HG03097 (cell line): ENCODE data around the gene BORCS8.

ENCODE experiments used
- ATAC-seq: cut with Tn5 transposase; IDR thresholded peaks from one replicate; pipeline ENCODE4 v1.9.1; 2021; ENCODE audit not compliant: unreplicated experiment, low FRiP score

BORCS8 gene

DNA sequence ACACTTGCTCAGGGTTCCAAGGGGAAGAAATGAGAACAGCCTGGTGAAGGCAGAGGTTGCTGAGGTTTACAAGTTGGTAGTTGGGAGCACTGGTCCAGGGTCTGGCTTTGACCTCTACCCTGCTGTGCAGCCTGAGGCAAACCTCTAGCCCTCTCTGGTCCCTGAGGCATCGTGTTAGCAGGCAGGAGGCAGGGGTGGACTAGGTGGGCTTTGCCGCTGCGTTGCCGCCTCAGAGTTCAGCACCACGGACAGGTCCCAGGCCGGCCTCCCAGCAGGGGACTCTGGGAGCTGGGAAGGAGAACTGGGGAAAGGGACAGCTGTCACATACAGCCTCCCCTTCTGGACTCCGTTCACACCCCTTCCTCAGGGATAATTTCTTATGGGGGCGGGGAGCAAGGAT lies 22.9 kb upstream of the BORCS8 start:
- ATAC-seq = no peak

DNA sequence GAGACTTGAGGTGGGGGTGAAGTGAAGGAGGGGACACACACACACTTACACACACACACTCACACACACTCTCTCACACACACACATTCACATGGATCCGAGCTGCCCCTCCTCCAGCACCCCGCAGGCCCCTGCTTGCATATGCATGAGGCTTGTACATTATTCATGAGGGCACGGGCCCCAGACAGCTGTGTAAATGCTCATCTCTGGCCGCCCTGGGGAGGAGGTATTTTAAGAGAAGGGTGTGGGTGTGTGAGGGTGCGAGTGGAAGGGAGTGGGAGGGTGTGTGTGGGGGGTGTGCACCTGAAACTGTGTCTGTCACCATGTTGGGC lies 22.2 kb upstream of the BORCS8 start:
- no peak for ATAC-seq

DNA sequence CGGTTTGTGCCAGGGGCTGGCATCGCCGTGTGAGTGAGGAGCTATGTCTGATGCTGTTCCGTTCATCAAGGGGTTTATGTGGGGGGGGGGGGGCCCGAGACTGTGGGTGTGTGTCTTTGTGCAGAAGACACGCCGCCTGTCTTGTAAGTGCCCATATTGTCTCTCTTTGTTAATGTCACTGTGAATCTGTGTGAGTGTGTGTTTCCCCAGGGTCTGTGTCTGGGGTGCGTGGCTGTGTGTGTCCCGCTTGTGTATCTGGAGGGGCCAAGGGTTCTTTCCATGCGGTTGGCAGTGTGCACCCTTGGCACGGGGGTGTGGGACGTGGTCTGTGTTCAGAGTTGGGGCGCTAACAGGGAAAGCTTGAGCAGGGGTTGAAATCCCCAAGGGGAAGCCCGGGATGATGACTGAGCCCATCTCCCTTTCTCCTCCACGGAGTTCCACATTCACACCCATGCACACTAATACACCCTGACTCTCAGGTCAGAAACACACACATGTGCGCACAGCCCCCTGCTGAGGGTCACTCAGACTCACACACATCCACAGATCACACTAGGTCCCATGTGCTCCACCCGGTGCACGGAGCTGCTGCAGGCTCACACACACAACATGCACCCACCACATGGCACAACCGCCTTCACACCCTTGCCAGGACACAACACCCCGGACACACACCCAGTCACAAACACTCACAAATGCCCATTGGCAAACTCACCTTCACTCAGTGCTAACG lies 21.6 kb upstream of the BORCS8 start:
- ATAC-seq = no peak

DNA sequence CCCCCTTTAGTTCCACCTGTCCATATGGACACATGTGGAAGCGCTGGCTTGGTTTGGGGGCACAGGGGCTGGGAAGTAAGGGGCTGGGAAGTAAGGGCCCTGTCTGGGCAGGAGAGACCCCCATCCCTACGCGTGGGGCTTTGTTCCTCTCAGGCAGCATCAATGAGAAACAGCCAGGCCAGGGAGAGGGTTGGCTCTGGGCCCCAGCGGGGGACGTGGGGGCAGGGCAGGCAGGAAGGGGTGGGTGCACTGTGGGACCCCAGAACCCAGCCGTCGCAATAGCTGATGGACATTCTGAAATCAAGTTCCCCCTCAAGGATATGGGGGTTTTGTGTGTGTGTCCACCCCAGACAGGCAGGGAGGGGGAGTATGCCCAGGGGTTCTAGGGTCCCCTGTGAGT lies 21.0 kb upstream of the BORCS8 start:
- no peak for ATAC-seq

DNA sequence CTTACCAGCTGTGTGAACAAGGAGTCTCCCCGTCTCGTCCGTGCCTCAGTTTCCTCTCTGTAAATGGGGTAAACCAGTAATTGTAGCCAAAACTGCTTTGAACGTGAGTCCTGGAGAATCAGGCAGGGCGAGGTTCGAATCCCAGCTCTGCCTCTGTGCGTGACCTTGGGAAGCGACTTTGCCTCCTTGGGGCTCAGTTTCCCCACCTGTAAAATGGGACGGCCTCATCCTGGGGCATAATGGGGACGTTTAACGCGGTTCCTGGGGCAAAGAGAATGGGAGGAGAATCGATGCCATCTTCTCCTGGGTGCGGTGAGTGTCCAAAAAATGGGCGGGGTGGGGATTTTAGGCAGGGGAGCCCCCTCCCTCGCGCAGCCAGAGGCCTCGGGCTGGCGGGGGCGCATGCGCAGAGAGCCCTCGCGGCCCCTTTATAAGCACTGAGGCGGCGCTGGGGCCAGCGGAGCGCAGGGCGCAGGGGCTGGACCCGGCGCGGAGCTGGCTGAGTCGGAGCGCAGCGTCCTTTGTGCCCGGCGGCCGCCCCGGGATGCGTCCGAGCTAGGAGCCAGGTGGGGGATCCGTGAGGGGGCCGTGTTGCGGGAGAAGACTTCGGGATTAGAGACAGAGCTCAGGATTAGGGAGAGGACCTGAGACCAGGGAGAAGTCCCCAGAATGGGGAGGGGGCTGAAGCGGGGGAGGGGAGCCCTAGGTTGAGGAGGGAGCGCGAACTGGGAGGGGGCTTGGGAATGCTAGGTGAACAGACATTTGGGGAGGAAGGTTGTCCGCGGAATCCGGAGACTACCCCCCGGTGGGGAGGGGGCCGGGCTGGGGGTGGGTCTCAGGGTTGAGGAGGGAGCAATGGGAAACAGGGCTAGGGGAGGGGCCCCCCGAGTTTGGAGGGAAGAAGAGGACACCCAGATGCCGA lies 19.8 kb upstream of the BORCS8 start, which contains the start of gene NCAN:
Gene NCAN (plus strand): TSS at position 460 of the 922 bp plus-strand sequence. CDS start 4,996 bp downstream, outside the sequence.
- no peak for ATAC-seq

DNA sequence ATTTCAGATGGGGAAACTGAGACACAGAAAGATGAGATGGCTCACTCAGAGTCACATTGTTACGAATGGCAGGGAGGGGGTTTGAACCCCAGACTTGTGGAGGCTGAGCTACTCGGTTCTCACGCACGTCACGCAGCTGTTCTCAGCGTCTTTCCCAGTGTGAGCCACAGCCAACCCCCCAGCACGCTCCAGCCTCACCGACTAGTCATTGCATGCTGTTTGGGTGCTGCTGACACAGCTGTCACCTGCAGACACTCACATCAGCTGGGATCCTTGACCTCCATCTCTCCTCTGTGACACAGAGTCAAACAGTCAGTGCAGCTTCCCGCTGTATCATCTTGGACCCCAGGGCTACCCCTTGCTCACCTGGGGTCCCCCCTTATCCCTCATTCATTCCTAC lies 17.4 kb upstream of the BORCS8 start:
- no peak for ATAC-seq

DNA sequence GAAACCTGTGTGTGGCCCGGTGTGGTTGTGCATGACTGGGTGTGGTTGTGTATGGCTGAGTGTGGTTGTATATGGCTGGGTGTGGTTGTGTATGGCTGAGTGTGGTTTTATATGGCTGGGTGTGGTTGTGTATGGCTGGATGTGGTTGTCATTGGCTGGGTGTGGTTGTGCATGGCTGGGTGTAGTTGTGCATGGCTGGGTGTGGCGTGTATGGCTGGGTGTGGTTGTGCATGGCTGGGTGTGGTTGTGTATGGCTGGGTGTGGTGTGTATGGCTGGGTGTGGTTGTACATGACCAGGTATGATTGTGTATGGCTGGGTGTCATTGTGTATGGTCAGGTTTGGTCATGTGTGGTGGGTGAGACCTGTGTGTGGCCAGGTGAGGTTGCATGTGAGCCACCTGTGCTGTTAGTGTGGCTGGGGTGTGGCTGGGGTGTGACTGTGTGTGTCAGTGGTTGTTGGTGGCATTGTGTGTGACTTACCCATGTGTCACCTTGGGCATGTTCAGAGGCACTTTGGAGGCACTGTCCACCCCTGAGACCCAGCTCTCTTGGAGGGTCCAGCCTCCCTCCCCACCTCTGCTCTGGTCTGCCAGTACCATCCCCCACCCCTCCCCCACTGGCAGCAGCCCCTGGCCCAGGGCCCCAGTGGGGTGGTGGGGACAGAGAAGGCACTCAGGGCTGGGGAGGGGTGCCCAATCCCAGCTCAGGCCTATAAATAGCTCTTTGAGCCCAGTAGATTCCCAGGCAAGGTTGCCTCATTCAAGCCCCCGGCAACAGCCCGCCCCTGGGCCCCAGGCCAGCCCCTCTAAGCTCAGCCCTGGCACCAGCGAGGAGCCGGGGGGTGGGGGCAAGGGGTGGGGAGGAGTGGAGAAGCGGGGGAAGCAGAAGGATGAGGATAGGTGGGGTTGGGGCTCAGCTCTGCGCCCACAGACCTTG lies 16.0 kb upstream of the BORCS8 start:
- no peak for ATAC-seq

DNA sequence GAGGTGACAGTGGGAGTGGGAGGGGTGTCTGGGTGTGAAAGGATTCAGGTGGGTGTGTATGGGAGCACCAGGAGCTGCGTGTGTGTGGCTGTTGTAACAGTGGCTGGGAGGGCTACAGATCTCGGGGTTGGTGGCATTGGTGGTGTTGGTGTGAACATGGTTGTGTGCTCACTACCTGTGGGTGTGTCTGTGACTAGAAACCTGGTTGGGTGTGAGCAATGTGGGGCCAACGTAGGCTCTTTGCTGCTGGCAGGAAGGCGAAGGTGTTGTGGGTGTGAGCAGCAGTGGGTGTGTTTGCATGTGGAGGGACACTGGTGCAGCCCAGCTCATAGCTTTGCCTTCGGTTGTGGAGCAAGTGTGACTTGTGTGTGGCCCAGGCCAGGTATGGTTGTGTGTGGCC lies 15.0 kb upstream of the BORCS8 start:
- ATAC-seq = no peak

- no peak for ATAC-seq
Observed at GRCh38 chr19:19205416-19206410, 13.8 kb upstream of the BORCS8 start.

DNA sequence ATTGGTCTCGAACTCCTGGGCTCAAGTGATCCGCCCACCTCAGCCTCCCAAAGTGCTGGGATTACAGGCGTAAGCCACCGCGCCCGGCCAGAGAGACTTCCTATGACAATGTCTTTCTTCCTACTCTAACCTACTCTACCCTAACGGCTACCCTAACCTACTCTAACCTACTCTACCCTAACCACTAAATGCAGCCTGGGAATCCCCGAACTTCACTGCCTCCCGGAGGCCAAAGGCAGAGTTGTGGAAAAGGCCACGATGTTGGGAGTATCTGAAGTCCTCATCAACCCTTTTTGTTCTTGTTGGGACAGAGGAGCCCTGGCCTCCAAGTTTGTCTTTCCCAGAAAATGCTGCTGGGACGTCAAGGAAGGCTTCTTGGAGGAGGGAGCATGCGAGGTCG lies 12.2 kb upstream of the BORCS8 start:
- ATAC-seq = no peak

DNA sequence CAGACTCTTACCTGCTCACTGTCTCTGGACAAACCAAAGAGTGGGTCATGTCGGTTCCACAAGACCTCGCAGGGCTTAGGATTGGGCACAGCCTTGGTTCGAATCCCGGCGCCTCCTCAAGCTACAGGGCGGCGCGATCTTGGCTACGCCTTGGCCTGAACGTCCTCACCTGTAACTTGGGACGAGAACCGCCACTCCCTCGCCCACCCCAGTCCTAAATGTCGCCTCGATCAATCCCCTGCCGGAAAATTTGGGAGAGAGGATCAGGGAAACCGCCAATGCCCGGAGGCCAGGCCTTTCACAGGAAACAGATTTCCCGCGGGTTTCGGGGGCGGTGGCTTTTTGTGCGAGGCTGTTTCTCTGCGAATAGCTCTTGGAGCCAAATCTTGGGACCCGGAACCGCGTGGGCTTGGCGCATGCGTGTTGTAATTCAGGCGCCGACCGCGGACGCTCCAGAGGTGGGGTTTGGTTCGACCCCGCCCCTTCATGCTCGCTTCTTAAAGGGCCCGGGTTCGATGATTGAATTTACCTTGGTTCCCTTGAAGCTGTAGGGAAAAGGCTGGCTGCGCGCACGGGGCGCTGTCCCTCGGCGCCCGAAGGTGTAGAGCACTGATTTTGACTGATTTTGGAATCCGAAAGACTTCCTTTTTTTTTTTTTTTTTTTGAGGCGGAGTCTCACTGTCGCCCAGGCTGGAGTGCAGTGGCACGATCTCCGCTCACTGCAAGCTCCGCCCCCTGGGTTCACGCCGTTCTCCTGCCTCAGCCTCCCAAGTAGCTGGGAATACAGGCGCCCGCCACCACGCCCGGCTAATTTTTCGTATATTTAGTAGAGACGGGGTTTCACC lies 11.3 kb upstream of the BORCS8 start, which contains the start of gene NR2C2AP:
Gene NR2C2AP (minus strand): TSS at position 403 of the 845 bp plus-strand sequence. CDS start 354 bp downstream, at position 49.
- ATAC-seq = peak; percentile 41

GRCh38 chr19:19202707-19203011 lies 10.7 kb upstream of the BORCS8 start:
- ATAC-seq = peak; percentile 28

GRCh38 chr19:19201697-19202630 lies 10.0 kb upstream of the BORCS8 start:
- ATAC-seq = no peak

DNA sequence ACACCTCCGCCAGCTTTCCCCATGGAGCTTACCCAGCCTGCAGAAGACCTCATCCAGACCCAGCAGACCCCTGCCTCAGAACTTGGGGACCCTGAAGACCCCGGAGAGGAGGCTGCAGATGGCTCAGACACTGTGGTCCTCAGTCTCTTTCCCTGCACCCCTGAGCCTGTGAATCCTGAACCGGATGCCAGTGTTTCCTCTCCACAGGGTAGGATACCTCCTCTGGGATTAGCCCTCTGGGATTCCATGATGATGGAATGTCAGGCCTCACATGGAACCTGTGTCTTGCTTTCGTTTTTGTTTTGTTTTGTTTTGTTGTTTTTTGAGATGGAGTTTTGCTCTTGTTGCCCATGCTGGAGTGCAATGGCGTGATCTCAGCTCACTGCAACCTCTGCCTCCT lies 2.0 kb upstream of the BORCS8 start:
- no peak for ATAC-seq

- no peak for ATAC-seq
Observed at GRCh38 chr19:19192910-19193423, 1.0 kb upstream of the BORCS8 start.

DNA sequence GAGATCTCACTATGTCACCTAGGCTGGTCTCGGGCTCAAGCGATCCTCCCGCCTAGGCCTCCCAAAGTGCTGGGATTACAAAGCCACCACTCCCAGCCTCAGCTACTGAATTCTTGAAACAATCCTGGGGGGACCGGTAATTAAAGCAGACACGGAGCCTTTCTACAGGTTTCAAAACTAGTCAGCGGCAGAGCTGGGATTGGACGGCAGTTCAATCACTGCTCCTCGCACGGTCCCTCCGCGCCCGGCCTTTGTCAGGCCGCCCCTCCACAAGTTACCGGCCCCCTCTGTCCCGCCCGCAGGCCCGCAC lies 229 bp downstream of the BORCS8 start:
- ATAC-seq = no peak

DNA sequence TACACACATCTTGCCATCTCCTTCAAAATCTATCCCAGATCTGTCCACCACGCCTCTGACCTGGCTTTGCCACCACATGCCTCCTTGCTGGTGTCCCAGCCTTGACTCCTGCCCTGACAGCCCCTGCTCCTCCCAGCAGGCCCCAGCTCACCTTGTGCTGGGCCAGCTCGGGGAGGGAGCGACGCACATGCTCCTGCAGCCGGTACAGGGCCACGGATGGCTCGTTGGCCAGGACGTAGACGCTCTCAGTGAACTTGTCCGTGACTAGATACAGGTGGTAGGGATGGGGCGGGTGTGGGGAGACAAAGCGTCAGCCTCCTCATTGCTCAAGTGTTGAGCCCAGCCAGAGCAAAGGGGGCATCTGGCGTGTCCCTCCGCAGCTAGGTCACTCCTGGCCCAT lies 5.2 kb downstream of the BORCS8 start:
- ATAC-seq = no peak
